ENCODE results near the gene LRP1B. TPM values are rescaled to one million over a fixed set of nuclear protein-coding genes. Genes with fewer than 3 reads are reported as not detected.

The LRP1B gene
- total RNA-seq, 1 donor from 2014 or later, result 0.38 TPM

GRCh38 chr2:141058556-141058955 is 1072.3 kb downstream of the LRP1B start:
- H3K27me3 ChIP-seq (ENCODE audit: control insufficient read depth, insufficient read depth, low read length), result no peaks in the 10 kb centered on the region
- no peak for DNase-seq (ENCODE audit: low read depth)
- TF ChIP-seq, protein P1, sequence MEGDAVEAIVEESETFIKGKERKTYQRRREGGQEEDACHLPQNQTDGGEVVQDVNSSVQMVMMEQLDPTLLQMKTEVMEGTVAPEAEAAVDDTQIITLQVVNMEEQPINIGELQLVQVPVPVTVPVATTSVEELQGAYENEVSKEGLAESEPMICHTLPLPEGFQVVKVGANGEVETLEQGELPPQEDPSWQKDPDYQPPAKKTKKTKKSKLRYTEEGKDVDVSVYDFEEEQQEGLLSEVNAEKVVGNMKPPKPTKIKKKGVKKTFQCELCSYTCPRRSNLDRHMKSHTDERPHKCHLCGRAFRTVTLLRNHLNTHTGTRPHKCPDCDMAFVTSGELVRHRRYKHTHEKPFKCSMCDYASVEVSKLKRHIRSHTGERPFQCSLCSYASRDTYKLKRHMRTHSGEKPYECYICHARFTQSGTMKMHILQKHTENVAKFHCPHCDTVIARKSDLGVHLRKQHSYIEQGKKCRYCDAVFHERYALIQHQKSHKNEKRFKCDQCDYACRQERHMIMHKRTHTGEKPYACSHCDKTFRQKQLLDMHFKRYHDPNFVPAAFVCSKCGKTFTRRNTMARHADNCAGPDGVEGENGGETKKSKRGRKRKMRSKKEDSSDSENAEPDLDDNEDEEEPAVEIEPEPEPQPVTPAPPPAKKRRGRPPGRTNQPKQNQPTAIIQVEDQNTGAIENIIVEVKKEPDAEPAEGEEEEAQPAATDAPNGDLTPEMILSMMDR (IDR thresholded peaks at IDR 0.05; ENCODE audit: insufficient read depth, low read length, poor library complexity, severe bottlenecking), result no peak
- no peaks in the 10 kb centered on the region for H3K36me3 ChIP-seq (ENCODE audit: control insufficient read depth, insufficient read depth, low read length)
- H3K4me3 ChIP-seq (ENCODE audit: low read depth, low read length), result no peak overlapping the region

GRCh38 chr2:141055531-141055930 is 1075.3 kb downstream of the LRP1B start:
- Histone ChIP-seq H3K36me3 (ENCODE audit: control insufficient read depth, insufficient read depth, low read length) (no peaks in the 10 kb centered on the region), H3K4me3 (ENCODE audit: low read depth, low read length) (no peak overlapping the region), H3K27me3 (ENCODE audit: control insufficient read depth, insufficient read depth, low read length) (no peaks in the 10 kb centered on the region)
- TF ChIP-seq, protein P1 (IDR thresholded peaks at IDR 0.05; ENCODE audit: insufficient read depth, low read length, poor library complexity, severe bottlenecking), result no peak
- DNase-seq (ENCODE audit: low read depth), result no peak

DNA sequence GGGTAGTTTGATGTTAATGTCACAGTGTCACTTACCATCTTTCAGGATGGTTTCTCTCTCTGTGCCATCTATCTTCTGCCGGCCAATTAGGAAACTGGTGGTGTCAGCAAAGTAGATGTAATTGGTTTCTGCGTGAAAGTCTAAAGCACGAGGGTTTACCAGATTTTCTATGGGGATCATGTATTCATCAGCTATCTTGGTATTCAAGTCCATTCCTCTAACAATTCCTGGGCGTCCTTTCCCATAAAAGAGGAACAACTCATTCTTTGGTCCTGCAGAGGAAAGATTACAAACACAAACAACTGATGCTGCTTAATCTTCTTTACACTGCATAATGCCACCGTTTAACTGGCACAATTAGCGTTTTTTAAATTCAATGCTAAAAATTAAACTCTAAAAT is 1081.9 kb downstream of the LRP1B start:
- Histone ChIP-seq H3K4me3 (ENCODE audit: low read depth, low read length) (no peak overlapping the region), H3K27me3 (ENCODE audit: control insufficient read depth, insufficient read depth, low read length) (no peaks in the 10 kb centered on the region), H3K36me3 (ENCODE audit: control insufficient read depth, insufficient read depth, low read length) (no peaks in the 10 kb centered on the region)
- TF ChIP-seq, protein P1 (IDR thresholded peaks at IDR 0.05; ENCODE audit: insufficient read depth, low read length, poor library complexity, severe bottlenecking), result no peak
- no peak for DNase-seq (ENCODE audit: low read depth)

GRCh38 chr2:141041281-141041680 is 1089.5 kb downstream of the LRP1B start:
- Histone ChIP-seq H3K36me3 (ENCODE audit: control insufficient read depth, insufficient read depth, low read length) (no peaks in the 10 kb centered on the region), H3K4me3 (ENCODE audit: low read depth, low read length) (no peak overlapping the region), H3K27me3 (ENCODE audit: control insufficient read depth, insufficient read depth, low read length) (no peaks in the 10 kb centered on the region)
- no peak for DNase-seq (ENCODE audit: low read depth)
- TF ChIP-seq, protein P1 (IDR thresholded peaks at IDR 0.05; ENCODE audit: insufficient read depth, low read length, poor library complexity, severe bottlenecking), result no peak

DNA sequence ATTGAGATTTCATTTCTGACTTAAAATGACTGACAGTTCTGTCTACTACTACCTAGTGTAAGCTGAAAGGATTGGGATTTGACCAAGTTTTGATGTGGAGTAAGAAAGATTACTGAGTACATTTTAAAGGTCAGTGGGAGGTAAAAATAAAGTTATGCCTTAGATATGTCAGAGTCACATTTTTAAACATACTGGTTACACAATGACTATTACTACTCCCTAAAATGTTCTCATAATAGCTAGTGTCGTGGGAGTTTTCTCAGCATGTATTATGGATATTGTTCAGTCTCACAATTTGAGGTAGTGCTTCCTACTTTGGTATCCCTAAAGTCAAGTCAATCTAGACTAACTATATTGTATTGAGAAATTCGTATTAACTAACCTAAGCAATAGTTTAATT is 1092.5 kb downstream of the LRP1B start:
- no peak overlapping the region for H3K4me3 ChIP-seq (ENCODE audit: low read depth, low read length)
- H3K27me3 ChIP-seq (ENCODE audit: control insufficient read depth, insufficient read depth, low read length), result no peaks in the 10 kb centered on the region
- H3K36me3 ChIP-seq (ENCODE audit: control insufficient read depth, insufficient read depth, low read length), result no peaks in the 10 kb centered on the region
- TF ChIP-seq, protein P1 (IDR thresholded peaks at IDR 0.05; ENCODE audit: insufficient read depth, low read length, poor library complexity, severe bottlenecking), result no peak
- DNase-seq (ENCODE audit: low read depth), result no peak

DNA sequence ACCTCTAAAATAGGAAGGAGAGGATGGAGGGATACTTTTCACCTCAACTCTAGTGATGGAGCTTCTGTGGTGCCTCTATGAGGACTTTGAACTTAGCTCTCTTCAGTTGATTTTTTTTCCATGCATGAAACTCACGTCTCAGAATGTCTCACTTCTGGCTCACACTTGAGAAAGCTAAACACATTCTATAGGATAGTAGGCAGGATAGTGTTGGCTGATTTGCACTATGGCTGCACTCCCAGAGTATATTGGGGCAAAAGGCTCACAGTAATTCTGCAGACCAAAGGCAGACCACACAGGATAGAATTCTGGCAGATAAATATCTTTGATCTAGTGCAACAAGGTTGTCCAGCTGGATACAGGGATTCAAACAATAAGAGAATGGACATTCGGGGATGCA is 1093.5 kb downstream of the LRP1B start:
- no peak overlapping the region for H3K4me3 ChIP-seq (ENCODE audit: low read depth, low read length)

More for the DNA sequence above, 1093.5 kb downstream of the LRP1B start:
- DNase-seq (ENCODE audit: low read depth), result no peak
- Histone ChIP-seq H3K27me3 (ENCODE audit: control insufficient read depth, insufficient read depth, low read length) (no peaks in the 10 kb centered on the region), H3K36me3 (ENCODE audit: control insufficient read depth, insufficient read depth, low read length) (no peaks in the 10 kb centered on the region)
- TF ChIP-seq, protein P1 (IDR thresholded peaks at IDR 0.05; ENCODE audit: insufficient read depth, low read length, poor library complexity, severe bottlenecking), result no peak

Measured in kidney epithelial cell (primary cell).